ENCODE measurements around the gene TNFSF10. TPM values are rescaled to one million over a fixed set of nuclear protein-coding genes. Genes with fewer than 3 reads are reported as not detected.
"Not testable (repeated sequence)": the region's sequence is repeated elsewhere in the genome, so short reads cannot be mapped to it uniquely, and the experiment has no call there.

TNFSF10 gene
- 100 to 1,000 TPM in 1 of 2 donors, 10 to 100 TPM in 1; 57.2 to 118 TPM for total RNA-seq

GRCh38 chr3:172522871-172523818, at the start of gene TNFSF10:
Gene TNFSF10 (minus strand): TSS chr3:172523430. CDS start chr3:172523384, 46 bp downstream.
- Histone ChIP-seq H3K4me1 (peaks cover 5% of the 10 kb centered on the region), H3K27me3 (no peaks in the 10 kb centered on the region), H3K9ac (ENCODE audit: low read depth in 2 of 2, low read length in 2 of 2) (peak within 1 kb of the TSS; percentile 79 to 100), H3K27ac (peak within 1 kb of the TSS; percentile 88), H3K9me3 (no peaks in the 10 kb centered on the region), H3K36me3 (no peaks in the 10 kb centered on the region), H3K4me3 (peak within 1 kb of the TSS; percentile 46)
- peak; percentile 89 for DNase-seq
- no peak for TF ChIP-seq CTCF (IDR thresholded peaks at IDR 0.05)
- intact Hi-C loops (cut with DNase I) = no loop called here

GRCh38 chr3:172569128-172570008, 46.1 kb upstream of the TNFSF10 start:
- no peaks in the 10 kb centered on the region for H3K27me3 ChIP-seq
- intact Hi-C loops (cut with DNase I) = no loop called here
- no peak overlapping the region for H3K9ac ChIP-seq (ENCODE audit: low read depth in 2 of 2, low read length in 2 of 2)
- H3K9me3 ChIP-seq = no peaks in the 10 kb centered on the region
- no peak for TF ChIP-seq CTCF (IDR thresholded peaks at IDR 0.05)
- H3K27ac ChIP-seq = no peak overlapping the region
- H3K36me3 ChIP-seq = no peaks in the 10 kb centered on the region
- H3K4me3 ChIP-seq = no peak overlapping the region
- H3K4me1 ChIP-seq = no peaks in the 10 kb centered on the region
- no peak for DNase-seq

- no peaks in the 10 kb centered on the region for H3K36me3 ChIP-seq
- no peaks in the 10 kb centered on the region for H3K9me3 ChIP-seq
- no peak overlapping the region for H3K27ac ChIP-seq
- H3K27me3 ChIP-seq = no peaks in the 10 kb centered on the region
- H3K9ac ChIP-seq (ENCODE audit: low read depth in 2 of 2, low read length in 2 of 2) = no peak overlapping the region
- intact Hi-C loops (cut with DNase I) = no loop called here
- H3K4me3 ChIP-seq = no peak overlapping the region
- DNase-seq = no peak
- TF ChIP-seq CTCF (IDR thresholded peaks at IDR 0.05) = no peak
- peaks cover under 1% of the 10 kb centered on the region for H3K4me1 ChIP-seq
These were observed 45.5 kb upstream of the TNFSF10 start for GRCh38 chr3:172568701-172569100.

- H3K9me3 ChIP-seq; H3K27me3 ChIP-seq; DNase-seq; H3K27ac ChIP-seq; H3K4me1 ChIP-seq; intact Hi-C loops (cut with DNase I); H3K36me3 ChIP-seq; H3K9ac ChIP-seq (ENCODE audit: low read depth in 2 of 2, low read length in 2 of 2); H3K4me3 ChIP-seq: not testable (repeated sequence)
These were observed 43.6 kb upstream of the TNFSF10 start for GRCh38 chr3:172566785-172567184.

GRCh38 chr3:172564499-172564898, 41.3 kb upstream of the TNFSF10 start:
- Histone ChIP-seq H3K27me3 (no peaks in the 10 kb centered on the region), H3K9me3 (no peaks in the 10 kb centered on the region), H3K9ac (ENCODE audit: low read depth in 2 of 2, low read length in 2 of 2) (no peak overlapping the region), H3K36me3 (no peaks in the 10 kb centered on the region), H3K4me3 (no peak overlapping the region), H3K27ac (no peak overlapping the region), H3K4me1 (peaks cover 3% of the 10 kb centered on the region)
- intact Hi-C loops (cut with DNase I) = no loop called here
- DNase-seq = no peak
- TF ChIP-seq CTCF (IDR thresholded peaks at IDR 0.05) = no peak

Data from colonic mucosa (tissue), 4 donors.